ENCODE measurements around the gene PMF1.

The PMF1 gene

DNA sequence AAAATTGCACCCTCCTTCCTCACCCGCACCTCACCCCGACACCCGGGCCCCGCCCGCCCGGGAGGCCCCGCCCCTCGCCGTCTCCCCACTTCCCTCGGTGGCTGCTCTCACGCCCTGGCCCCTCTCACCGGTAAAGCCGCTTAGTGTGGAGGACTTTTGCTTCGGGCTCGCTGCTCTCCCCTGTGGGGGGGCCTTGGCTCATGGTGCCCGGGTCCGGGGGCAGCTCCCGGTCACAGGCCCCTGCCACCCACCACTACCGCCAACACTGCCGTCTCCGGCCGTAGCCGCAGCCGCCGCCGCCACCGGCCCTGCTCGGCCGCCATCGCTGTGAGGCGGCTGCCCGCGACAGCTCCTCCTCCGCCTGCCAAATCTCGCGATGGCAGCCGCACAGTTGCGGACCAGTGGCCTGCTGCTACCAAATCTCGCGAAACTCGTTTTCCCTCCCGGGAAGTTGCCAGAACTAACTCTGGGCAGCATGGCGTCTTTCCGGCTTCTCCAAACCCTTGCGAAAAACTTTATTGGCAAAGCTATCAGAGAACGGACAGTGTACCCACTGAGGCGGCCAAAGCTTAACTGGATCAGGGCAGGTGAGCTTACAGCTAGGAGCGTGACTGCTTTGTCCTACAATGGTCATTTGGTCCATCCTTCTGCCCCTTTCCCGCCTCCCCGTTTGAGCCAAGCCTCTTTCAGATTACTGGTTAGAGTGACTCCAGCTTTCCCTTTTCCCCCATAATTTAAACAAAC is 69.8 kb downstream of the PMF1 start, which contains the start of gene SMG5:
SMG5 (minus strand) TSS at position 347 of the 744 bp plus-strand sequence; CDS start at position 202, 145 bp downstream.
- peak; percentile 98 for DNase-seq (ENCODE audit: low read depth)
- TF ChIP-seq, protein P1, sequence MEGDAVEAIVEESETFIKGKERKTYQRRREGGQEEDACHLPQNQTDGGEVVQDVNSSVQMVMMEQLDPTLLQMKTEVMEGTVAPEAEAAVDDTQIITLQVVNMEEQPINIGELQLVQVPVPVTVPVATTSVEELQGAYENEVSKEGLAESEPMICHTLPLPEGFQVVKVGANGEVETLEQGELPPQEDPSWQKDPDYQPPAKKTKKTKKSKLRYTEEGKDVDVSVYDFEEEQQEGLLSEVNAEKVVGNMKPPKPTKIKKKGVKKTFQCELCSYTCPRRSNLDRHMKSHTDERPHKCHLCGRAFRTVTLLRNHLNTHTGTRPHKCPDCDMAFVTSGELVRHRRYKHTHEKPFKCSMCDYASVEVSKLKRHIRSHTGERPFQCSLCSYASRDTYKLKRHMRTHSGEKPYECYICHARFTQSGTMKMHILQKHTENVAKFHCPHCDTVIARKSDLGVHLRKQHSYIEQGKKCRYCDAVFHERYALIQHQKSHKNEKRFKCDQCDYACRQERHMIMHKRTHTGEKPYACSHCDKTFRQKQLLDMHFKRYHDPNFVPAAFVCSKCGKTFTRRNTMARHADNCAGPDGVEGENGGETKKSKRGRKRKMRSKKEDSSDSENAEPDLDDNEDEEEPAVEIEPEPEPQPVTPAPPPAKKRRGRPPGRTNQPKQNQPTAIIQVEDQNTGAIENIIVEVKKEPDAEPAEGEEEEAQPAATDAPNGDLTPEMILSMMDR (conservative IDR thresholded peaks at IDR 0.05; ENCODE audit: low read length), result no peak

GRCh38 chr1:156283521-156283920 is 70.7 kb downstream of the PMF1 start:
- TF ChIP-seq, protein P1 (conservative IDR thresholded peaks at IDR 0.05; ENCODE audit: low read length), result no peak
- peak overlapping the region; percentile 96 for H3K4me3 ChIP-seq (ENCODE audit: low read length)
- no peak for DNase-seq (ENCODE audit: low read depth)

More for the DNA sequence above, 69.8 kb downstream of the PMF1 start, which contains the start of gene SMG5:
- peak within 1 kb of the TSS; percentile 96 for H3K4me3 ChIP-seq (ENCODE audit: low read length)

DNA sequence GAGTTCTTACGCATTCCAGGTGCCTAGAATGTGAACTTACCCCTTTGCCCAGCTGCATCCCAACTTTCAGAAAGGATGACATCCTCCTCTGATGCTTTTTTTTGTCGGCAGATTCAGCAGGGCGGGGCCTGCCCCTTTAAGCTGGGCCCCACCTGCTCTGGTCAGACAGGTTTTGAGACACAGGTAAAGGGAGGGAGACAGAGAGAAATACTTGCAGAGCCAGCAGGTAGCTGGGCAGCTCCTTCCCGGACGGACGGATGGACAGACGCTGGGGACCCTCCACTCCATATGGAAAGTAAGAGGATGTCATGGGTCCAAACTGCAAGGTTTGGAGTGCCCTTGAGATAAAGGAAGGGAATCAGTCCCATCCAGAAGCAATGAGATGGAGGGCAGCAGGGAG is 71.3 kb downstream of the PMF1 start, which contains the start of gene TMEM79:
TMEM79 (plus strand) TSS at position 214 of the 400 bp plus-strand sequence. CDS start 902 bp downstream, outside the sequence.
- TF ChIP-seq, protein P1 (conservative IDR thresholded peaks at IDR 0.05; ENCODE audit: low read length), result no peak
- H3K4me3 ChIP-seq (ENCODE audit: low read length), result peak within 1 kb of the TSS; percentile 96
- DNase-seq (ENCODE audit: low read depth), result no peak

GRCh38 chr1:156284757-156285156 is 72.0 kb downstream of the PMF1 start:
- TF ChIP-seq, protein P1 (conservative IDR thresholded peaks at IDR 0.05; ENCODE audit: low read length), result no peak
- no peak overlapping the region for H3K4me3 ChIP-seq (ENCODE audit: low read length)
- no peak for DNase-seq (ENCODE audit: low read depth)

DNA sequence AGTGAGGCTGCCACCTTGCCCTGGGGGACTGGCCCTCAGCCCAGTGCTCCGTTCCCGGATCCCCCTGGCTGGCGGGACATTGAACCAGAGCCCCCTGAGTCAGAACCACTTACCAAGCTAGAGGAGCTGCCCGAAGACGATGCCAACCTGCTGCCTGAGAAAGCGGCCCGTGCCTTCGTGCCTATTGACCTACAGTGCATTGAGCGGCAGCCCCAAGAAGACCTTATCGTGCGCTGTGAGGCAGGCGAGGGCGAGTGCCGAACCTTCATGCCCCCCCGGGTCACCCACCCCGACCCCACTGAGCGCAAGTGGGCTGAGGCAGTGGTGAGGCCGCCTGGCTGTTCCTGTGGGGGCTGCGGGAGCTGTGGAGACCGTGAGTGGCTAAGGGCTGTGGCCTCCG is 72.6 kb downstream of the PMF1 start:
- H3K4me3 ChIP-seq (ENCODE audit: low read length), result no peak overlapping the region
- DNase-seq (ENCODE audit: low read depth), result no peak
- TF ChIP-seq, protein P1 (conservative IDR thresholded peaks at IDR 0.05; ENCODE audit: low read length), result no peak

- TF ChIP-seq, protein P1 (conservative IDR thresholded peaks at IDR 0.05; ENCODE audit: low read length), result no peak
- no peak for DNase-seq (ENCODE audit: low read depth)
- no peak overlapping the region for H3K4me3 ChIP-seq (ENCODE audit: low read length)
Measured at GRCh38 chr1:156286061-156286460, 73.3 kb downstream of the PMF1 start.

Data from AG10803 (cell line).